GM12801 (cell line): Measurements from ENCODE around the gene FDCSP.

Source experiments
- TF ChIP-seq, protein P1 (sequence below): IDR thresholded peaks from one replicate; pipeline ENCODE4 v1.5.1; 2011; ENCODE audit warnings: control low read depth; ENCODE audit not compliant: insufficient read length; ENCODE audit errors: extremely low read depth

The FDCSP gene

GRCh38 chr4:70251945-70252277 is 26.0 kb downstream of the FDCSP start:
- TF ChIP-seq, protein P1, sequence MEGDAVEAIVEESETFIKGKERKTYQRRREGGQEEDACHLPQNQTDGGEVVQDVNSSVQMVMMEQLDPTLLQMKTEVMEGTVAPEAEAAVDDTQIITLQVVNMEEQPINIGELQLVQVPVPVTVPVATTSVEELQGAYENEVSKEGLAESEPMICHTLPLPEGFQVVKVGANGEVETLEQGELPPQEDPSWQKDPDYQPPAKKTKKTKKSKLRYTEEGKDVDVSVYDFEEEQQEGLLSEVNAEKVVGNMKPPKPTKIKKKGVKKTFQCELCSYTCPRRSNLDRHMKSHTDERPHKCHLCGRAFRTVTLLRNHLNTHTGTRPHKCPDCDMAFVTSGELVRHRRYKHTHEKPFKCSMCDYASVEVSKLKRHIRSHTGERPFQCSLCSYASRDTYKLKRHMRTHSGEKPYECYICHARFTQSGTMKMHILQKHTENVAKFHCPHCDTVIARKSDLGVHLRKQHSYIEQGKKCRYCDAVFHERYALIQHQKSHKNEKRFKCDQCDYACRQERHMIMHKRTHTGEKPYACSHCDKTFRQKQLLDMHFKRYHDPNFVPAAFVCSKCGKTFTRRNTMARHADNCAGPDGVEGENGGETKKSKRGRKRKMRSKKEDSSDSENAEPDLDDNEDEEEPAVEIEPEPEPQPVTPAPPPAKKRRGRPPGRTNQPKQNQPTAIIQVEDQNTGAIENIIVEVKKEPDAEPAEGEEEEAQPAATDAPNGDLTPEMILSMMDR, result no peak

- TF ChIP-seq, protein P1, result no peak
Measured at GRCh38 chr4:70269674-70270073, 43.8 kb downstream of the FDCSP start.

DNA sequence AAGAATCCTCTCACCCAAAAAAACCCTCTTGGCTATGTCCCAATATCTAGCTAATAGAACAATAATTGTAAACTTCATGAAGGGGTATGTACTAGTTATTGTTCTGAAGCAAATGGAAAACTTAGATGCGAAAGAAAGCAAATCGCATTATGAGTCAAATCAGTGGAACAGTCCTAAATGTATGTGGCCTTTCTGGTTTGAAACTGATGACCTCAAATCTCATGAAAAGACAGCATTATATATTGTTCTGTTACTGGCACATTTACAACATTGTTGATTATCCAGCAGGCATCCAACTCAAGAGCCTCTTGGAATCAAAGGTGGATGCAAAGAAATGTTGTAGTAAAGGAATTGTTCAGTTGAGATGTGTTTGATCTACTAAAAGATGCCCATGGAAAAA is 51.2 kb downstream of the FDCSP start:
- TF ChIP-seq, protein P1, result no peak

GRCh38 chr4:70280567-70280966 is 54.6 kb downstream of the FDCSP start:
- TF ChIP-seq, protein P1, result no peak
